OCI-LY7 (cell line): Measurements from ENCODE around the gene PIAS2. TPM values are rescaled to one million over a fixed set of nuclear protein-coding genes. Genes with fewer than 3 reads are reported as not detected.
A peak's percentile ranks its signal among the peaks of the same experiment; 100 is the strongest.

Experiments
- BruUV-seq: library from RNA; stranded (reverse); fragments of 400-500 nt; replicated peaks from 2 replicates; lab custom pipeline; 2021; lab: Mats Ljungman, UMichigan
- CTCF ChIA-PET: fragments of 300-600 bp; sonication (Branson Sonifier 250); formaldehyde crosslinking; loops from one replicate; lab custom pipeline; 2022; ENCODE audit warnings: antibody characterized with exemption; ENCODE audit not compliant: unreplicated experiment; lab: Charles Lee
- POLR2A ChIA-PET: fragments of 300-600 bp; sonication (Branson Sonifier 250); formaldehyde crosslinking; loops from one replicate; lab custom pipeline; 2022; ENCODE audit warnings: antibody characterized with exemption; lab: Charles Lee
- DNase-seq: peaks from one replicate; pipeline ENCODE4 v3.0.0-alpha.2; 2015; ENCODE audit warnings: low spot score
- H2AFZ ChIP-seq: fragments of 200-600 bp; sonication (generic), shearing (Covaris generic); 2 replicates; pipeline ENCODE4 v1.6.1; 2014; ENCODE audit warnings: mild to moderate bottlenecking, antibody characterized with exemption, low read length, moderate library complexity
- H3K27ac ChIP-seq: fragments of 200-600 bp; sonication (generic); 2 replicates; pipeline ENCODE4 v1.5.1; 2014; ENCODE audit warnings: mixed run types, low read depth, mild to moderate bottlenecking, moderate library complexity, low read length, inconsistent platforms; ENCODE audit not compliant: poor library complexity, severe bottlenecking
- H3K36me3 ChIP-seq: fragments of 200-600 bp; sonication (generic); 2 replicates; pipeline ENCODE4 v1.6.1; 2014; ENCODE audit warnings: mild to moderate bottlenecking, antibody characterized with exemption, low read length, moderate library complexity, mixed read lengths; ENCODE audit not compliant: insufficient read depth
- H3K4me1 ChIP-seq: fragments of 200-600 bp; sonication (generic); 2 replicates; pipeline ENCODE4 v1.5.1; 2014; ENCODE audit warnings: mild to moderate bottlenecking, low read length; ENCODE audit not compliant: insufficient read depth, poor library complexity, severe bottlenecking
- H3K4me2 ChIP-seq: fragments of 200-600 bp; sonication (generic); 2 replicates; pipeline ENCODE4 v1.6.1; 2014; ENCODE audit warnings: mild to moderate bottlenecking, low read length
- H3K4me3 ChIP-seq: fragments of 200-600 bp; sonication (generic); 2 replicates; pipeline ENCODE4 v1.5.1; 2014; ENCODE audit warnings: mild to moderate bottlenecking, low read depth, low read length; ENCODE audit not compliant: poor library complexity, severe bottlenecking
- H3K79me2 ChIP-seq: fragments of 200-600 bp; sonication (generic); 2 replicates; pipeline ENCODE4 v1.6.1; 2016; ENCODE audit warnings: low read depth, mild to moderate bottlenecking, low read length, moderate library complexity, mixed read lengths; ENCODE audit not compliant: insufficient read depth
- H3K9me2 ChIP-seq: fragments of 200-600 bp; sonication (generic); 2 replicates; pipeline ENCODE4 v1.6.1; 2016; ENCODE audit warnings: mild to moderate bottlenecking, low read length, mixed read lengths; ENCODE audit not compliant: insufficient read depth
- H3K9me3 ChIP-seq: fragments of 200-600 bp; sonication (generic); 2 replicates; pipeline ENCODE4 v1.6.1; 2014; ENCODE audit warnings: mild to moderate bottlenecking, mixed run types, low read length, mixed read lengths
- H4K20me1 ChIP-seq: fragments of 200-600 bp; sonication (generic); 2 replicates; pipeline ENCODE4 v1.6.1; 2014; ENCODE audit warnings: mild to moderate bottlenecking, antibody characterized with exemption, low read length, moderate library complexity, mixed read lengths; ENCODE audit not compliant: insufficient read depth
- CTCF ChIP-seq: fragments of 200-600 bp; sonication (generic); conservative IDR thresholded peaks from 2 replicates; pipeline ENCODE4 v1.5.1; 2014; ENCODE audit warnings: mild to moderate bottlenecking, antibody characterized with exemption, low read length, moderate library complexity, mixed read lengths
- EZH2phosphoT487 ChIP-seq: fragments of 200-600 bp; sonication (generic); IDR thresholded peaks from 2 replicates; pipeline ENCODE4 v1.6.1; 2018; ENCODE audit warnings: low read depth, borderline replicate concordance, mild to moderate bottlenecking, mixed run types, antibody characterized with exemption, low read length, moderate library complexity, mixed read lengths
- intact Hi-C: fragments of 100-400 bp; cut with micrococcal nuclease; formaldehyde crosslinking; loops from one replicate; pipeline ENCODE4 v1.10.0; 2022; ENCODE audit not compliant: unreplicated experiment
- total RNA-seq, 2 experiments: library from RNA; depleted of rRNA in 1 of 2; stranded (reverse); fragments of >200 nt in 1 of 2; shearing (Covaris generic) in 1 of 2; gene quantifications; 2 replicates each; pipeline ENCODE4 v1.2.3, GENCODE V29; 2014 to 2022

The PIAS2 gene
- total RNA-seq, 2 experiments from 2014 or later: 18.1 to 35.7 TPM

- Histone ChIP-seq H3K4me3 (peak overlapping the region; percentile 90), H3K4me2 (peak overlapping the region; percentile 93), H4K20me1 (peaks cover 20% of the 10 kb centered on the region; the same call in 1 of the 2 replicates), H2AFZ (no peak overlapping the region), H3K9me2 (no peaks in the 10 kb centered on the region), H3K79me2 (peaks cover 50% of the 10 kb centered on the region), H3K4me1 (peaks cover 12% of the 10 kb centered on the region), H3K36me3 (no peaks in the 10 kb centered on the region), H3K9me3 (no peaks in the 10 kb centered on the region), H3K27ac (peak overlapping the region; percentile 65)
- no TSS peak for BruUV-seq
- no peak for TF ChIP-seq EZH2phosphoT487
- TF ChIP-seq CTCF: no peak
- intact Hi-C loops: no loop called here
- ChIA-PET CTCF (no interaction called here), POLR2A (no interaction called here)
- DNase-seq: peak; percentile 42
Measured at GRCh38 chr18:46916551-46917107, 678 bp downstream of the PIAS2 start.

DNA sequence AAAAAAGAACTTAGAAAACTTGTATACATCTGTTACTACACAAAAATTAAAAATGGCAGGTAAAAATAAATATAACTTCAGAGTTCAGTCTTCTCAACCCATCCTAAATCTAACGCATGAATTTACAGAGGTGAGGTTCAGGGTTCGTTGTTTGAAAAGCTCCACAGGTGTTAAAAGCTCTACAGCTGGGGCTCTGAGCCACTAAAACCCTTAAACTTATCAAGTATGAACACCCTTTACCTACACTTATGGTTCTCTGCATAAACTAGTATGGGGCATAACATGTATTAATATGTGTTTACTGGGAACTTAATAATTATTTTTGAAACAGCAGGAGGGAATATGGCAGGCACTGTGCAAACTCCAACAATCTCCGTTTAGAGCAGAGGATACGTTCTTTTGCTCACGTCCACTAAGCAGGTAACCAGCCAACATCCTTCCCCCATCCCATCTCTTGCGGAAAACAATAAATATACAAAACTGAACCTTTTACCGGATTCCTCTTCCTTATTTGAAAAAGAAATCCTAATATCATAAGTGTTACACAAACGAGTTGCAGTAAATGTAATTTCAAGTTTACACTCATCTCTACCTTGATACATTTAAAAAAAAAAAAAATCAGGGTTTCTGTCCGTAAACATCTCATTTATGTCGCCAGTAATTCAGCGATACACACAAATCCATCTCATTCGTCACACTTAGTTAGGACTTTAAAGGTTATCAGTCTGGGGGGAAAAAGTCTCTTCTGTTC lies 1.3 kb downstream of the PIAS2 start:
- Histone ChIP-seq H3K4me1 (peaks cover 12% of the 10 kb centered on the region), H3K36me3 (no peaks in the 10 kb centered on the region; the same call in 1 of the 2 replicates), H3K9me2 (no peaks in the 10 kb centered on the region), H3K4me3 (peak overlapping the region; percentile 90), H3K4me2 (peak overlapping the region; percentile 93), H3K79me2 (peaks cover 57% of the 10 kb centered on the region), H4K20me1 (peaks cover 20% of the 10 kb centered on the region; the same call in 1 of the 2 replicates), H3K9me3 (no peaks in the 10 kb centered on the region), H3K27ac (peak overlapping the region; percentile 65), H2AFZ (no peak overlapping the region)
- peak; percentile 12 for DNase-seq
- no TSS peak for BruUV-seq
- POLR2A ChIA-PET: interaction anchor here (0.7 kb wide), 3 partner anchors 170 to 1458 kb away, joined by 3 to 5 read pairs (median 3); no protein-coding TSS in a partner anchor
- CTCF ChIA-PET: no interaction called here
- intact Hi-C loops: no loop called here
- TF ChIP-seq EZH2phosphoT487 (no peak), CTCF (no peak)

DNA sequence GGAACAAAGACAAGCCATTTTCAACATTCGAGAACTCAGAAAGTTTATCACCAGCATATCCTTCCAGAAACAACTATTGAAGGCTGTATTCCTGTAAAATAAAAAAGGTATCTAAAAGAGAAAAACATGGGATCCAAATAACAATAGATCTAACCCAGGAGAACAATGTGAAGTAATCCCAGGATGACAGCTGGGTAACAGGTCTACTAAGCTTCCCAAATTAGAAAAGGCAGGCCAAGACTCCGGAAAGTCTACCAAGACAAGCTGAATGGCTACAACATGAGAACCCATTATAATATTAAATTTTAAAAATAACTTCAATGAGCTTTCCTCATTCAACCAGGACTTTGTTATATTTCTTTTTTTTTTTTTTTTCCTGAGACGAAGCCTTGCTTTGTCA lies 6.5 kb downstream of the PIAS2 start:
- H4K20me1 ChIP-seq: peaks cover 12% of the 10 kb centered on the region; the same call in 1 of the 2 replicates
- H3K9me2 ChIP-seq: no peaks in the 10 kb centered on the region
- no peak for TF ChIP-seq CTCF
- TF ChIP-seq EZH2phosphoT487: no peak
- intact Hi-C loops: no loop called here
- H3K79me2 ChIP-seq: peaks cover 96% of the 10 kb centered on the region
- H3K36me3 ChIP-seq: peaks cover 20% of the 10 kb centered on the region
- DNase-seq: no peak
- H3K4me3 ChIP-seq: no peak overlapping the region
- H3K4me1 ChIP-seq: peaks cover 12% of the 10 kb centered on the region
- no peak overlapping the region for H3K27ac ChIP-seq
- no peaks in the 10 kb centered on the region for H3K9me3 ChIP-seq
- ChIA-PET POLR2A (interaction anchor here (0.6 to 1.0 kb wide), 2 partner anchors 13 to 77 kb away, joined by 4 to 5 read pairs; no protein-coding TSS in a partner anchor), CTCF (no interaction called here)
- no TSS peak for BruUV-seq
- no peak overlapping the region for H3K4me2 ChIP-seq
- H2AFZ ChIP-seq: no peak overlapping the region
